Osteoblast (primary cell): Measurements from ENCODE around the gene HIGD2A. TPM values are rescaled to one million over a fixed set of nuclear protein-coding genes. Genes with fewer than 3 reads are reported as not detected.
"Not testable (repeated sequence)": the region's sequence is repeated elsewhere in the genome, so short reads cannot be mapped to it uniquely, and the experiment has no call there.

Experiments
- DNase-seq: peaks from one replicate; pipeline ENCODE4 v3.0.0; 2011; ENCODE audit warnings: low spot score, mixed read lengths; ENCODE audit not compliant: insufficient read length; ENCODE audit errors: missing footprints
- H2AFZ ChIP-seq: 2 replicates; pipeline ENCODE4 v1.6.0; 2011; ENCODE audit warnings: mild to moderate bottlenecking, low read length
- H3K27ac ChIP-seq: 2 replicates; pipeline ENCODE4 v1.5.1; 2011; ENCODE audit warnings: mild to moderate bottlenecking, low read depth, low read length, moderate library complexity
- H3K27me3 ChIP-seq: 2 replicates; pipeline ENCODE4 v1.6.0; 2012; ENCODE audit warnings: mild to moderate bottlenecking, control low read depth, inconsistent platforms, low read length, moderate library complexity; ENCODE audit not compliant: insufficient read depth
- H3K36me3 ChIP-seq: 2 replicates; pipeline ENCODE4 v1.5.1; 2011; ENCODE audit warnings: mild to moderate bottlenecking, low read length, control low read depth, moderate library complexity; ENCODE audit not compliant: insufficient read depth
- H3K4me1 ChIP-seq: 2 replicates; pipeline ENCODE4 v1.5.1; 2011; ENCODE audit warnings: mild to moderate bottlenecking, low read length, control low read depth, moderate library complexity; ENCODE audit not compliant: insufficient read depth
- H3K4me2 ChIP-seq: 2 replicates; pipeline ENCODE4 v1.6.0; 2011; ENCODE audit warnings: mild to moderate bottlenecking, low read length; ENCODE audit not compliant: insufficient read depth
- H3K4me3 ChIP-seq: fragments of 200-600 bp; sonication (generic); 3 replicates; pipeline ENCODE4 v1.5.1; 2012; ENCODE audit warnings: mild to moderate bottlenecking, low read length, inconsistent platforms; ENCODE audit not compliant: insufficient read depth
- H3K79me2 ChIP-seq: 2 replicates; pipeline ENCODE4 v1.6.0; 2012; ENCODE audit warnings: mild to moderate bottlenecking, low read length, control low read depth, inconsistent platforms; ENCODE audit not compliant: insufficient read depth
- H3K9me3 ChIP-seq: 2 replicates; pipeline ENCODE4 v1.5.1; 2011; ENCODE audit warnings: low read depth, low read length, control low read depth
- H4K20me1 ChIP-seq: 2 replicates; pipeline ENCODE4 v1.6.0; 2012; ENCODE audit warnings: mild to moderate bottlenecking, low read length, control low read depth; ENCODE audit not compliant: insufficient read depth
- total RNA-seq: library from RNA; depleted of rRNA; stranded (reverse); fragments of >200 nt; gene quantifications from 2 replicates; pipeline ENCODE4 v1.2.3, GENCODE V29; 2012
- TF ChIP-seq, protein P1 (sequence below): IDR thresholded peaks from 2 replicates; pipeline ENCODE4 v1.5.1; 2011; ENCODE audit warnings: mild to moderate bottlenecking, low read depth, low read length, moderate library complexity; ENCODE audit errors: extremely low read depth

HIGD2A gene
- total RNA-seq, 1 donor = 34.7 TPM

DNA sequence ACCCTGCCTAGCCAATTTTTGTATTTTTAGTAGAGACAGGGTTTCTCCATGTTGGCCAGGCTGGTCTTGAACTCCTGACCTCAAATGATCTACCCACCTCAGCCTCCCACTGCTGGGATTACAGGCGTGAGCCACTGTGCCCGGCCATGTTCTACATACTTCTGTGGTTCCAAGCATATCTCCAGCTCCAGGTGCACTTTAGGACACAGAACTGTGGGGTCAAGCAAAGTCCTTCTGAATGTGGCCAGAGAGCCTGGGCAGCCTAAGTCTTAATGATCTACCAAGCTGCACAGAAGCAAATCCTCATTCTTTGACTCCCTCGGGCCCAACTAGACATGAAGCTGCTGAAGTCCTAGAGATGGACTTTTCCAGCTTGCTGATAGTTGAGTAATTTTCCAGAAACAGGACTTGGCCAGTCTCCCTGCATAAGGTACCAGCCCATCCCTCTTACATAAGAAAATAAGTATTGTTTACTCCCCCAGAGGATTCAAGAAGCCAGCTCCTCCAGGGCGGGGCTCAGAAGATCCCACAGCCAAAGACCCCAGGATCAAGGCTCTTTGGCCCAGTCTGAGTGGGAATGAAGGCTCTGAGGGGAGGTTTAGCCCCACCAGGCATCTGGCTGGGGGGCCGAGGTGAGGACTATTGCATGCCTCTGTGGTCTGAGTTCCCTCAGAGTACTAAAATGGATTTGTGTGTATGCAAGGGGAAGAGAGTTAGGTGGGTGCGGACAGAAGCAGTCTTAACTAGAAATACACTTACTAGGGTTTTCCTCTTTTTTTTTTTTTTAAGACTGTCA is 19.1 kb downstream of the HIGD2A start:
- no peak overlapping the region for H3K4me3 ChIP-seq
- H2AFZ ChIP-seq = no peak overlapping the region
- TF ChIP-seq, protein P1, sequence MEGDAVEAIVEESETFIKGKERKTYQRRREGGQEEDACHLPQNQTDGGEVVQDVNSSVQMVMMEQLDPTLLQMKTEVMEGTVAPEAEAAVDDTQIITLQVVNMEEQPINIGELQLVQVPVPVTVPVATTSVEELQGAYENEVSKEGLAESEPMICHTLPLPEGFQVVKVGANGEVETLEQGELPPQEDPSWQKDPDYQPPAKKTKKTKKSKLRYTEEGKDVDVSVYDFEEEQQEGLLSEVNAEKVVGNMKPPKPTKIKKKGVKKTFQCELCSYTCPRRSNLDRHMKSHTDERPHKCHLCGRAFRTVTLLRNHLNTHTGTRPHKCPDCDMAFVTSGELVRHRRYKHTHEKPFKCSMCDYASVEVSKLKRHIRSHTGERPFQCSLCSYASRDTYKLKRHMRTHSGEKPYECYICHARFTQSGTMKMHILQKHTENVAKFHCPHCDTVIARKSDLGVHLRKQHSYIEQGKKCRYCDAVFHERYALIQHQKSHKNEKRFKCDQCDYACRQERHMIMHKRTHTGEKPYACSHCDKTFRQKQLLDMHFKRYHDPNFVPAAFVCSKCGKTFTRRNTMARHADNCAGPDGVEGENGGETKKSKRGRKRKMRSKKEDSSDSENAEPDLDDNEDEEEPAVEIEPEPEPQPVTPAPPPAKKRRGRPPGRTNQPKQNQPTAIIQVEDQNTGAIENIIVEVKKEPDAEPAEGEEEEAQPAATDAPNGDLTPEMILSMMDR = no peak
- no peak overlapping the region for H3K27ac ChIP-seq
- peaks cover 23% of the 10 kb centered on the region for H4K20me1 ChIP-seq
- H3K4me1 ChIP-seq = peaks cover 5% of the 10 kb centered on the region
- no peak for DNase-seq
- H3K27me3 ChIP-seq = no peaks in the 10 kb centered on the region
- H3K9me3 ChIP-seq = no peaks in the 10 kb centered on the region
- no peak overlapping the region for H3K4me2 ChIP-seq
- H3K36me3 ChIP-seq = peaks cover 16% of the 10 kb centered on the region
- peaks cover 19% of the 10 kb centered on the region for H3K79me2 ChIP-seq

DNA sequence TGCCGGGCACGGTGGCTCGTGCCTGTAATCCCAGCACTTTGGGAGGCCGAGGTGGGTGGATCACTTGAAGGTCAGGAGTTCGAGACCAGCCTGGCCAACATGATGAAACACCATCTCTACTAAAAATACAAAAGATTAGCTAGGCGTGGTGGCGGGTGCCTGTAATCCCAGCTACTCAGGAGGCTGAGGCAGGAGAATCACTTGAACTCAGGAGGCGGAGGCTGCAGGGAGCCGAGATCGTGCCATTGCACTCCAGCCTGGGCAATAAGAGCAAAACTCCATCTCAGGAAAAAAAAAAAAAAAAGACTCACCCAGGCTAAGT is 19.7 kb downstream of the HIGD2A start:
- H3K27me3 ChIP-seq, H3K4me3 ChIP-seq, DNase-seq, H2AFZ ChIP-seq, H3K27ac ChIP-seq, H3K4me2 ChIP-seq, H3K9me3 ChIP-seq, H3K4me1 ChIP-seq: not testable (repeated sequence)
- Histone ChIP-seq H3K79me2 (peaks cover 25% of the 10 kb centered on the region), H3K36me3 (peaks cover 16% of the 10 kb centered on the region), H4K20me1 (peaks cover 27% of the 10 kb centered on the region)

DNA sequence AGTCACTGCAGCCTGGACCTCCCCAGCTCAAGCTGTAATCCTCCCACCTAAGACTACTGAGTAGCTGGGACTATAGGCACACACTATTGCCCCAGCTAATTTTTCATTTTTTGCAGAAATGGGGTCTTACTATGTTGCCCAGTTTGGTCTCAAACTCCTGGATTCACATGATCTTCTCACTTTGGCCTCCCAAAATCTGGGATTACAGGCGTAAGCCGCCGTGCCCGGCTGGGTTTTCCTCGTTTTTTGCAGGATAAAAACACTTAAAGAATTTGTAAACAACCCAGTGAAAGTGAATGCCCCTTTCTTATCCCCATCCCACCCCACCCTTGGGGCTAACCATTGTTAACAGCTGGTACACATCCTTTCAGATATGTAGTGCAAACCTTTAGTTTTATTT is 20.0 kb downstream of the HIGD2A start:
- Histone ChIP-seq H3K27ac (no peak overlapping the region), H3K4me3 (no peak overlapping the region), H3K9me3 (no peaks in the 10 kb centered on the region), H3K27me3 (no peaks in the 10 kb centered on the region), H3K4me2 (no peak overlapping the region), H3K79me2 (peaks cover 29% of the 10 kb centered on the region), H4K20me1 (peaks cover 30% of the 10 kb centered on the region), H3K36me3 (peaks cover 16% of the 10 kb centered on the region), H2AFZ (no peak overlapping the region), H3K4me1 (peaks cover 5% of the 10 kb centered on the region)
- DNase-seq = no peak
- TF ChIP-seq, protein P1 = no peak

DNA sequence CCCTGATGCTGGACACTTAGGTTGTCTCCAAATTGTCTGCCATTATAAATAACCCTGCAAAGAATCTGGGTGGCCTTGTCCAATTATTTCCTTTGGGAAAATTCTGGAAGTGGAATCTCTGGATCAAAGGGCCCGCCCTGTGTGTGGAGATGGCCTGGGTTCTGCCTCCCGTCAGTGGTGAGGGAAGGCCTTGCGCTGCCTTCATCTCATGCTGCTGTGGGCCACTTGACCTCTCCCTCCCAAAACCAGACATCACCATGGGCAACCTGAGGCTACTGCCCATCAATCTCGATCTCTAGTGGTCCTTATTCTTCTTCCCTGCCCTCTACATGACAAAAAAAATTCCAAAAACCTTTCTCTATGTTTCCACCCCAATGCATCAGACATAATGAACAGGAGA is 21.2 kb downstream of the HIGD2A start:
- peaks cover 5% of the 10 kb centered on the region for H3K4me1 ChIP-seq
- DNase-seq = peak; percentile 53
- H4K20me1 ChIP-seq = peaks cover 39% of the 10 kb centered on the region
- no peaks in the 10 kb centered on the region for H3K9me3 ChIP-seq
- H3K36me3 ChIP-seq = peaks cover 16% of the 10 kb centered on the region
- no peak overlapping the region for H3K4me2 ChIP-seq
- H2AFZ ChIP-seq = no peak overlapping the region
- H3K79me2 ChIP-seq = peaks cover 40% of the 10 kb centered on the region
- TF ChIP-seq, protein P1 = no peak
- no peak overlapping the region for H3K27ac ChIP-seq
- no peak overlapping the region for H3K4me3 ChIP-seq
- no peaks in the 10 kb centered on the region for H3K27me3 ChIP-seq
